GM19463 (cell line): ENCODE results near the gene C5orf46.
A peak's percentile ranks its signal among the peaks of the same experiment; 100 is the strongest.

Experiments used
- ATAC-seq: cut with Tn5 transposase; IDR thresholded peaks from one replicate; pipeline ENCODE4 v1.9.1; 2021; ENCODE audit warnings: mild to moderate bottlenecking, moderate library complexity; ENCODE audit not compliant: unreplicated experiment

Gene C5orf46

GRCh38 chr5:147859962-147860640 is 46.2 kb downstream of the C5orf46 start:
- no peak for ATAC-seq

DNA sequence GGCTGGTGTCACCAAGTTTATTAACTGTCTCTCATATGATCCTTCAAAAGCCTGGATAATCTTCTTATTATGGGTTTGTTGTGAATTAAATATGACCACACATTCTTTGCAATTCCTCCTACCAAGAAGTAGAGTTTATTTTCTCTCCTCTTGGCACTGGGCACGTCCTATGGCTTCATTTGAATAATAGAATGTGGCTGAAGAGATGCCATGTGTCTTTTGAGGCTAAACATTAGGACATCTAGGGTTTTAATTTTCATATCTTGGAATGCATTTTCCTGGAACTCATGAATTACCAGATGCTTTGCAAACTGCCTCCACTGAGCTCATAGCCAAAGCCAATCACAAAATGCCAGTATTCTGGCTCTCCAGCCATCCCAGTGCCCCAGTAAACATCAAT is 47.8 kb downstream of the C5orf46 start:
- no peak for ATAC-seq

GRCh38 chr5:147857302-147858129 is 48.8 kb downstream of the C5orf46 start:
- peak; percentile 83 for ATAC-seq

DNA sequence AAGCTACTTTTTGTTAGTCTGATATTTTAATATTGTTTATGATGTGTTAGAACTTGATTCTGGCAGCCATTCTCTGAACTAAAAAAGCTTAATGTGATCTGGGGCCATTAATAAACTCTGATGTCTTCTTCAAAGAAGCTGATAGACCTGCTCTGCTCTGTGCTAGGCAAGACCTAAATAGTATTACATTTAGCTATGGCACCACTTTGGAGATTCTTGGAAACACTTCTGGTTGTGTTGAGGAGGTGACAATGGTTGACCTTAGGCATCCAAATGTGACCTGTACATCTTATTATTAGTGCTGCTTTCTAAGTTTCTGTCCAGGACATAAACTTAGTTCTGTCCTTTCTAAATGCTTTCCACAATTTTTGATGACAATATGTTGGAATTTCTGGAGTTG is 49.5 kb downstream of the C5orf46 start:
- no peak for ATAC-seq

- ATAC-seq: no peak
These were observed 50.6 kb downstream of the C5orf46 start for GRCh38 chr5:147855774-147856069.

- no peak for ATAC-seq
These were observed 51.2 kb downstream of the C5orf46 start for GRCh38 chr5:147854894-147855773.

GRCh38 chr5:147854331-147854730 is 52.0 kb downstream of the C5orf46 start:
- no peak for ATAC-seq

GRCh38 chr5:147853372-147853987 is 52.9 kb downstream of the C5orf46 start:
- ATAC-seq: no peak

- ATAC-seq: no peak
These were observed 54.0 kb downstream of the C5orf46 start for GRCh38 chr5:147852365-147852764.

GRCh38 chr5:147851578-147851977 is 54.8 kb downstream of the C5orf46 start:
- ATAC-seq: no peak

GRCh38 chr5:147849226-147849625 is 57.1 kb downstream of the C5orf46 start:
- ATAC-seq: no peak

GRCh38 chr5:147845618-147846017 is 60.7 kb downstream of the C5orf46 start:
- no peak for ATAC-seq

GRCh38 chr5:147844846-147845245 is 61.5 kb downstream of the C5orf46 start:
- ATAC-seq: no peak

DNA sequence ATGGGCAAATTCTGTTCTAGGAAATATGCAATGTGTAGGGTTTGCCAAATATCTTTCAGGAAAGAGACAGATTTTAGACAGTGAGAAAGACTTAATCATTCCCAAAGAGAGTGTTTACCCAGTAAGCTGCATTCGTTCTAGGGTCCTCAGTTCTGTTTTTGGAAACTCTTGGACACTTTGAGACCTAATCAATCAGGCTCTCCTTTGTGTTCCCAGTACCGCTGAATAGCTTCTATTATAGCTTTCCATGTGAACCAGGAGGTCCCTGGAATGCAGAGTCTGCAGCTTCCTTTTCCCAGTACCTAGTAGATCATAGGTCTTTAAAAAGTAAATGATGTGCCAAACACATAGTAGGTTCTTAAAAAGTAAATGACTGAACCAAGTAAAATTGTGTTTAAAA is 63.5 kb downstream of the C5orf46 start:
- no peak for ATAC-seq
